Neural progenitor cell (in vitro differentiated cells): ENCODE measurements around the gene WASL. TPM values are rescaled to one million over a fixed set of nuclear protein-coding genes. Genes with fewer than 3 reads are reported as not detected.

Experiments
- DNase-seq: peaks from one replicate; pipeline ENCODE4 v3.0.0-alpha.2; 2016; ENCODE audit warnings: low spot score
- H2AFZ ChIP-seq: fragments of 200-600 bp; sonication (generic); replicated peaks from 2 replicates; pipeline ENCODE4 v1.6.1; 2016; ENCODE audit warnings: antibody characterized with exemption
- H3F3A ChIP-seq: fragments of 200-600 bp; sonication (generic); 2 replicates; pipeline ENCODE4 v1.6.1; 2016; ENCODE audit warnings: antibody characterized with exemption, low read depth
- H3K27ac ChIP-seq: fragments of 200-600 bp; sonication (generic); 2 replicates; pipeline ENCODE4 v1.5.1; 2016; ENCODE audit warnings: mild to moderate bottlenecking
- H3K27me3 ChIP-seq: fragments of 200-600 bp; sonication (generic); 2 replicates; pipeline ENCODE4 v1.6.1; 2016; ENCODE audit warnings: mild to moderate bottlenecking, moderate library complexity
- H3K36me3 ChIP-seq: fragments of 200-600 bp; sonication (generic); 2 replicates; pipeline ENCODE4 v1.5.1; 2016
- H3K4me1 ChIP-seq: fragments of 200-600 bp; sonication (generic); 2 replicates; pipeline ENCODE4 v1.6.1; 2016; ENCODE audit warnings: mixed run types
- H3K4me2 ChIP-seq: fragments of 200-600 bp; sonication (generic); 2 replicates; pipeline ENCODE4 v1.6.1; 2016
- H3K4me3 ChIP-seq: fragments of 200-600 bp; sonication (generic); 2 replicates; pipeline ENCODE4 v1.5.1; 2016
- H3K79me2 ChIP-seq: fragments of 200-600 bp; sonication (generic); 2 replicates; pipeline ENCODE4 v1.6.1; 2016; ENCODE audit warnings: low read depth
- H3K9ac ChIP-seq: fragments of 200-600 bp; sonication (generic); 2 replicates; pipeline ENCODE4 v1.6.1; 2016
- H3K9me3 ChIP-seq: fragments of 200-600 bp; sonication (generic); 2 replicates; pipeline ENCODE4 v1.5.1; 2016; ENCODE audit warnings: low read depth
- H4K20me1 ChIP-seq: fragments of 200-600 bp; sonication (generic); 2 replicates; pipeline ENCODE4 v1.6.1; 2016; ENCODE audit warnings: low read depth
- H3K27ac Mint-ChIP-seq: 3 replicates; pipeline ENCODE4 v1.8.0; 2021; ENCODE audit warnings: mixed read lengths
- H3K27me3 Mint-ChIP-seq: 2 replicates; pipeline ENCODE4 v1.8.0; 2022; ENCODE audit warnings: low read depth, mild to moderate bottlenecking, inconsistent platforms, moderate library complexity, mixed read lengths; ENCODE audit not compliant: insufficient read depth
- H3K36me3 Mint-ChIP-seq: 3 replicates; pipeline ENCODE4 v1.8.0; 2021; ENCODE audit warnings: mixed read lengths
- H3K4me1 Mint-ChIP-seq: 3 replicates; pipeline ENCODE4 v1.8.0; 2021; ENCODE audit warnings: mixed read lengths
- H3K4me3 Mint-ChIP-seq: 3 replicates; pipeline ENCODE4 v1.8.0; 2021; ENCODE audit warnings: mild to moderate bottlenecking, moderate library complexity, mixed read lengths
- H3K9me3 Mint-ChIP-seq: 3 replicates; pipeline ENCODE4 v1.8.0; 2020; ENCODE audit warnings: mixed read lengths
- EZH2 ChIP-seq: fragments of 200-600 bp; sonication (generic); IDR thresholded peaks from 2 replicates; pipeline ENCODE4 v1.6.1; 2017; ENCODE audit warnings: antibody characterized with exemption, mild to moderate bottlenecking, moderate library complexity
- EZH2phosphoT487 ChIP-seq: fragments of 200-600 bp; sonication (generic); IDR thresholded peaks from 2 replicates; pipeline ENCODE4 v1.6.1; 2017; ENCODE audit warnings: antibody characterized with exemption
- total RNA-seq: library from RNA; depleted of rRNA; stranded (reverse); fragments of >200 nt; gene quantifications from 2 replicates; pipeline ENCODE4 v1.2.3, GENCODE V29; 2015; ENCODE audit warnings: low replicate concordance
- TF ChIP-seq, protein P1 (sequence below): fragments of 200-600 bp; sonication (generic); IDR thresholded peaks from 2 replicates; pipeline ENCODE4 v1.5.1; 2017; ENCODE audit warnings: antibody characterized with exemption, mild to moderate bottlenecking

The WASL gene
- total RNA-seq, 1 donor from 2014 or later: 30.4 TPM

DNA sequence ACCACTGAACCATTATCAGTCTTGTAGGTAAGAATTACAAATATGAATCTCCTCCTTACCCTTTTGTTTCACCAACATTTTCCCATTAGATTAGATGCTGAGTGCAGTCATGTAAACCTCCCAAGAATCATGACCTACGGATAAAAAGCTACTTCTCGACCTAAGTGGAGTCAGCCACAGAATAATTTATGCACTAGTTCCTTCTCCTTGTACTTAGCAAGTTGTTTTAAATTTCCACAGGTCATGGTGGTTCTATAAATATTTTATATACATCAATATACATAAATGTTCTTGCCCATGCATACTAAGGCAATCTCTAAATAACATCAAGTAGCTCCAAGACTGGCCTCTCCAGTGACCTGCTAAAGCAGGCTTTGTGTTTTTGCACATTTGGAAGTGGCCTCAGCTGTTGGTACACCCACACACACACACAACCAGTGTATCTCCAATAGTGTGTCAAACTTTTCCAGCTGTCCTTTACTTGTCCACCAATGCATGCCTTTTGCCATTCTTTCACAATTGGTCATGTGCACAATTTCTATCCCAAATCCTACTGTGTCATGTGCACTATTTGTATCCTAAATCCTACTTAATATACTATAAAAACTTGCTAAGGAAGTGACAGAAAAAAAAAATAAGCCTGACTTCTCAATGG, 71.6 kb downstream of the WASL start:
- H3K4me3 ChIP-seq: no peak overlapping the region
- TF ChIP-seq EZH2 (no peak), EZH2phosphoT487 (no peak)
- TF ChIP-seq, protein P1, sequence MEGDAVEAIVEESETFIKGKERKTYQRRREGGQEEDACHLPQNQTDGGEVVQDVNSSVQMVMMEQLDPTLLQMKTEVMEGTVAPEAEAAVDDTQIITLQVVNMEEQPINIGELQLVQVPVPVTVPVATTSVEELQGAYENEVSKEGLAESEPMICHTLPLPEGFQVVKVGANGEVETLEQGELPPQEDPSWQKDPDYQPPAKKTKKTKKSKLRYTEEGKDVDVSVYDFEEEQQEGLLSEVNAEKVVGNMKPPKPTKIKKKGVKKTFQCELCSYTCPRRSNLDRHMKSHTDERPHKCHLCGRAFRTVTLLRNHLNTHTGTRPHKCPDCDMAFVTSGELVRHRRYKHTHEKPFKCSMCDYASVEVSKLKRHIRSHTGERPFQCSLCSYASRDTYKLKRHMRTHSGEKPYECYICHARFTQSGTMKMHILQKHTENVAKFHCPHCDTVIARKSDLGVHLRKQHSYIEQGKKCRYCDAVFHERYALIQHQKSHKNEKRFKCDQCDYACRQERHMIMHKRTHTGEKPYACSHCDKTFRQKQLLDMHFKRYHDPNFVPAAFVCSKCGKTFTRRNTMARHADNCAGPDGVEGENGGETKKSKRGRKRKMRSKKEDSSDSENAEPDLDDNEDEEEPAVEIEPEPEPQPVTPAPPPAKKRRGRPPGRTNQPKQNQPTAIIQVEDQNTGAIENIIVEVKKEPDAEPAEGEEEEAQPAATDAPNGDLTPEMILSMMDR: no peak
- Mint-ChIP-seq H3K36me3 (peaks cover 9% of the 10 kb centered on the region), H3K27me3 (peaks cover under 1% of the 10 kb centered on the region), H3K9me3 (no peaks in the 10 kb centered on the region), H3K27ac (no peak overlapping the region), H3K4me1 (no peaks in the 10 kb centered on the region), H3K4me3 (no peak overlapping the region)
- H3K36me3 ChIP-seq: peaks cover 4% of the 10 kb centered on the region
- H3F3A ChIP-seq: no peaks in the 10 kb centered on the region
- no peaks in the 10 kb centered on the region for H4K20me1 ChIP-seq
- H2AFZ ChIP-seq: no peak overlapping the region
- no peak overlapping the region for H3K9ac ChIP-seq
- no peak overlapping the region for H3K4me2 ChIP-seq
- H3K4me1 ChIP-seq: peaks cover 12% of the 10 kb centered on the region
- no peaks in the 10 kb centered on the region for H3K9me3 ChIP-seq
- H3K27ac ChIP-seq: no peak overlapping the region
- no peak for DNase-seq
- H3K79me2 ChIP-seq: no peaks in the 10 kb centered on the region
- no peaks in the 10 kb centered on the region for H3K27me3 ChIP-seq

DNA sequence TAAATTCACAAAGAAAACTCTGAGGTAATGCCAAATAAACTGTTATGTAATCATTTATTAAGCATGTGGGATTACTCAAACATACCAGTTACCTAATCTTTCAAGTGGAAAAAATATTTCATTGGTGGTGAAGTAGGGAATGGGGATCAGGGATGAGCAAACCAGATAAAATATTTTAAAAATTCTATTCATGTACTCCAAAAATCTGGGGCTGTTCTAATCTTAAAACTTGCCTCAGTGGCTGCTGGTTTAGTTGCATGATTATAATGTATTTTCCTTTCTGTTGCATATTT, 73.7 kb downstream of the WASL start:
- Histone ChIP-seq H4K20me1 (no peaks in the 10 kb centered on the region), H3K9me3 (no peaks in the 10 kb centered on the region), H3K27ac (no peak overlapping the region), H3F3A (no peaks in the 10 kb centered on the region), H3K36me3 (no peaks in the 10 kb centered on the region), H3K79me2 (no peaks in the 10 kb centered on the region), H3K4me2 (no peak overlapping the region), H3K27me3 (no peaks in the 10 kb centered on the region), H3K4me1 (peaks cover 12% of the 10 kb centered on the region), H2AFZ (no peak overlapping the region), H3K9ac (no peak overlapping the region), H3K4me3 (no peak overlapping the region)
- no peak overlapping the region for H3K4me3 Mint-ChIP-seq
- H3K36me3 Mint-ChIP-seq: peaks cover 6% of the 10 kb centered on the region
- H3K4me1 Mint-ChIP-seq: no peaks in the 10 kb centered on the region
- H3K27me3 Mint-ChIP-seq: peaks cover 2% of the 10 kb centered on the region
- no peaks in the 10 kb centered on the region for H3K9me3 Mint-ChIP-seq
- TF ChIP-seq EZH2phosphoT487: no peak
- TF ChIP-seq, protein P1: no peak
- no peak for TF ChIP-seq EZH2
- no peak overlapping the region for H3K27ac Mint-ChIP-seq
- no peak for DNase-seq

DNA sequence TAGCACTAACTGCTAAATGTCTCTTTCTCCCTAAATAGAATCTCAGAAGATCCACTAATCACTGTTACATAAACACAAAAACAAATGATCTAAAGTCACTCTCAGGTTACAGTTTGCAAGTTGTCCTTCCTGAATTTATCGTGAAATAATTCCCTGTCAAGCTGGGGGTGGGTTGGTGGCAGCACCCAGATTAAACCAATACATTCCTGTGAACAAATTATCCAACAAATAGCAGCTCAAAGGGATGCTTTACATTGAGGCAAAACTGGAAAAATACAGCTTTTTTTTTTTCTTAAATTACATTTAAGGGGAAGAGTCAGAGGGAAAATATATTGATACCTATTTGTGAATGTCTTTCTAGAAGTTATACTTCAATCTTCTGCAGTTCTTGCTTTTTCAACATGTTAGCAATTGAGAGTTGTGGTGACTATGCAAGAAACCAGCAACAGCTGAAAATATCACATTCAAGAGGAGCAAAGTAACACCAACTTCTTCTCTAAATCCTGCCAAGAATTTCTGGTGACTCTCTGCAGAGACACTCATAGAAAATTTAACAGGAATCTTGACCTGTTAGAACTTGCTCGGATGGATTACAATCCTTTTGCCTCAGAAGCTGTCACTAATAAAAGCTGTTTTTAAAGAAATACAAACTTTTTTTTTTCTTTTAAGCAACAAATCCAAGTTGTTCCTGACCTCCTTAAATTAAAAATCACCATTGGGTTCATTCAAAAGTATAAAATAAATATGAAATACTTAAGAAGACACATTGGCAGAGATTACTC, 74.2 kb downstream of the WASL start:
- Histone ChIP-seq H3K4me2 (no peak overlapping the region), H2AFZ (no peak overlapping the region), H3K4me3 (no peak overlapping the region), H3K9me3 (no peaks in the 10 kb centered on the region), H3F3A (no peaks in the 10 kb centered on the region), H4K20me1 (no peaks in the 10 kb centered on the region), H3K9ac (peak overlapping the region; percentile 14), H3K79me2 (no peaks in the 10 kb centered on the region), H3K4me1 (peaks cover 12% of the 10 kb centered on the region), H3K27me3 (no peaks in the 10 kb centered on the region), H3K36me3 (no peaks in the 10 kb centered on the region), H3K27ac (no peak overlapping the region)
- Mint-ChIP-seq H3K27ac (no peak overlapping the region), H3K9me3 (no peaks in the 10 kb centered on the region), H3K27me3 (peaks cover 2% of the 10 kb centered on the region), H3K4me1 (no peaks in the 10 kb centered on the region), H3K4me3 (no peak overlapping the region), H3K36me3 (peaks cover 4% of the 10 kb centered on the region)
- DNase-seq: no peak
- TF ChIP-seq EZH2phosphoT487 (no peak), EZH2 (no peak)
- TF ChIP-seq, protein P1: no peak
